ENCODE data around the gene FRG1. TPM values are rescaled to one million over a fixed set of nuclear protein-coding genes. Genes with fewer than 3 reads are reported as not detected.
"Not testable (repeated sequence)": the region's sequence is repeated elsewhere in the genome, so short reads cannot be mapped to it uniquely, and the experiment has no call there.

The FRG1 gene
- total RNA-seq, 4 donors from 2014 or later = 29.6 to 41.3 (median 39.6) TPM

- no peak for TF ChIP-seq CTCF (IDR thresholded peaks at IDR 0.05)
- TF ChIP-seq POLR2A (IDR thresholded peaks at IDR 0.05) = no peak
- no peak for DNase-seq (ENCODE audit: low spot score in 2 of 2)
- 52 to 67% methylated on average over 3 of the region's 3 CpGs for WGBS, 2 donors
- intact Hi-C loops (cut with DNase I; ENCODE audit: low total_unique reads) = no loop called here
- H3K4me3 ChIP-seq (ENCODE audit: low read depth, poor library complexity, severe bottlenecking) = no peak overlapping the region
Observed at GRCh38 chr4:189988877-189989431, 48.3 kb downstream of the FRG1 start.

GRCh38 chr4:189989941-189990340, 49.3 kb downstream of the FRG1 start:
- DNase-seq (ENCODE audit: low spot score in 2 of 2); H3K4me3 ChIP-seq (ENCODE audit: low read depth, poor library complexity, severe bottlenecking); intact Hi-C loops (cut with DNase I; ENCODE audit: low total_unique reads): not testable (repeated sequence)
- 58 to 86% methylated on average over 2 to 3 of the region's 3 CpGs for WGBS, 2 donors

Other genes with a start within 250 kb of the FRG1 start
- gene FRG2, start 86.4 kb downstream of the FRG1 start, total RNA-seq = not detected
- not detected for gene DBET, start 123.6 kb downstream of the FRG1 start, total RNA-seq
- gene DUX4, start 232.9 kb downstream of the FRG1 start, total RNA-seq = not detected